SJCRH30 (cell line): ENCODE data around the gene DENND1A. TPM values are rescaled to one million over a fixed set of nuclear protein-coding genes. Genes with fewer than 3 reads are reported as not detected.

Source experiments
- DNase-seq, 2 experiments: peaks; one replicate each; pipeline ENCODE4 v3.0.0-alpha.2; 2015 to 2020
- H3K27ac ChIP-seq: fragments of 250-450 bp; sonication (Bioruptor Pico); 2 replicates; pipeline ENCODE4 v1.5.1; 2020; ENCODE audit warnings: mild to moderate bottlenecking, moderate library complexity
- H3K27me3 ChIP-seq: fragments of 250-450 bp; sonication (Bioruptor Pico); 2 replicates; pipeline ENCODE4 v1.5.1; 2020; ENCODE audit warnings: mild to moderate bottlenecking, moderate library complexity
- H3K36me3 ChIP-seq: fragments of 250-450 bp; sonication (Bioruptor Pico); 2 replicates; pipeline ENCODE4 v1.5.1; 2020; ENCODE audit warnings: mild to moderate bottlenecking, moderate library complexity
- H3K4me1 ChIP-seq: fragments of 250-450 bp; sonication (Bioruptor Pico); 2 replicates; pipeline ENCODE4 v1.5.1; 2020; ENCODE audit warnings: mild to moderate bottlenecking, moderate library complexity
- H3K4me3 ChIP-seq: fragments of 250-450 bp; sonication (Bioruptor Pico); 2 replicates; pipeline ENCODE4 v1.5.1; 2020; ENCODE audit warnings: mild to moderate bottlenecking, moderate library complexity
- H3K9me3 ChIP-seq: fragments of 250-450 bp; sonication (Bioruptor Pico); replicated peaks from 2 replicates; pipeline ENCODE4 v1.5.1; 2020; ENCODE audit warnings: mild to moderate bottlenecking, moderate library complexity
- total RNA-seq: library from RNA; depleted of rRNA; stranded (reverse); fragments of >200 nt; shearing (Covaris generic); gene quantifications from 2 replicates; pipeline ENCODE4 v1.2.3, GENCODE V29; 2014

Gene DENND1A
- total RNA-seq, 1 experiment from 2014 or later = 41.3 TPM

- Histone ChIP-seq H3K4me1 (no peaks in the 10 kb centered on the region), H3K36me3 (no peaks in the 10 kb centered on the region), H3K4me3 (no peak overlapping the region), H3K9me3 (no peaks in the 10 kb centered on the region), H3K27ac (no peak overlapping the region), H3K27me3 (no peaks in the 10 kb centered on the region)
- DNase-seq = no peak
These were observed 446.6 kb downstream of the DENND1A start for GRCh38 chr9:123483191-123483803.

- Histone ChIP-seq H3K36me3 (no peaks in the 10 kb centered on the region), H3K4me1 (no peaks in the 10 kb centered on the region), H3K9me3 (no peaks in the 10 kb centered on the region), H3K4me3 (no peak overlapping the region), H3K27me3 (no peaks in the 10 kb centered on the region), H3K27ac (no peak overlapping the region)
- DNase-seq = no peak
These were observed 447.5 kb downstream of the DENND1A start for GRCh38 chr9:123482295-123482968.

GRCh38 chr9:123481209-123481865, 448.6 kb downstream of the DENND1A start:
- DNase-seq = no peak
- Histone ChIP-seq H3K4me3 (no peak overlapping the region), H3K9me3 (no peaks in the 10 kb centered on the region), H3K4me1 (no peaks in the 10 kb centered on the region), H3K27me3 (no peaks in the 10 kb centered on the region), H3K27ac (no peak overlapping the region), H3K36me3 (no peaks in the 10 kb centered on the region)

GRCh38 chr9:123480791-123481190, 449.1 kb downstream of the DENND1A start:
- no peaks in the 10 kb centered on the region for H3K27me3 ChIP-seq
- no peak overlapping the region for H3K27ac ChIP-seq
- H3K4me3 ChIP-seq = no peak overlapping the region
- DNase-seq = no peak
- no peaks in the 10 kb centered on the region for H3K4me1 ChIP-seq
- H3K9me3 ChIP-seq = no peaks in the 10 kb centered on the region
- no peaks in the 10 kb centered on the region for H3K36me3 ChIP-seq

GRCh38 chr9:123480096-123480495, 449.8 kb downstream of the DENND1A start:
- Histone ChIP-seq H3K4me1 (no peaks in the 10 kb centered on the region), H3K9me3 (no peaks in the 10 kb centered on the region), H3K27ac (no peak overlapping the region), H3K36me3 (no peaks in the 10 kb centered on the region), H3K27me3 (no peaks in the 10 kb centered on the region), H3K4me3 (no peak overlapping the region)
- DNase-seq = no peak

GRCh38 chr9:123478967-123479602, 450.8 kb downstream of the DENND1A start:
- no peak for DNase-seq
- no peak overlapping the region for H3K4me3 ChIP-seq
- H3K27me3 ChIP-seq = no peaks in the 10 kb centered on the region
- H3K36me3 ChIP-seq = no peaks in the 10 kb centered on the region
- H3K4me1 ChIP-seq = no peaks in the 10 kb centered on the region
- no peak overlapping the region for H3K27ac ChIP-seq
- no peaks in the 10 kb centered on the region for H3K9me3 ChIP-seq

- Histone ChIP-seq H3K27me3 (no peaks in the 10 kb centered on the region), H3K36me3 (no peaks in the 10 kb centered on the region), H3K9me3 (no peaks in the 10 kb centered on the region), H3K4me3 (no peak overlapping the region), H3K27ac (no peak overlapping the region), H3K4me1 (no peaks in the 10 kb centered on the region)
- no peak for DNase-seq
These were observed 451.8 kb downstream of the DENND1A start for GRCh38 chr9:123478160-123478559.

- H3K9me3 ChIP-seq = no peaks in the 10 kb centered on the region
- no peaks in the 10 kb centered on the region for H3K4me1 ChIP-seq
- H3K36me3 ChIP-seq = no peaks in the 10 kb centered on the region
- H3K27ac ChIP-seq = no peak overlapping the region
- DNase-seq = no peak
- H3K4me3 ChIP-seq = no peak overlapping the region
- no peaks in the 10 kb centered on the region for H3K27me3 ChIP-seq
These were observed 454.5 kb downstream of the DENND1A start for GRCh38 chr9:123475407-123475806.

- Histone ChIP-seq H3K27ac (no peak overlapping the region), H3K9me3 (no peaks in the 10 kb centered on the region), H3K36me3 (no peaks in the 10 kb centered on the region), H3K4me3 (no peak overlapping the region), H3K4me1 (no peaks in the 10 kb centered on the region), H3K27me3 (no peaks in the 10 kb centered on the region)
- DNase-seq = peak; percentile 19 to 40
These were observed 456.9 kb downstream of the DENND1A start for GRCh38 chr9:123472862-123473614.

GRCh38 chr9:123471843-123472570, 457.9 kb downstream of the DENND1A start:
- DNase-seq = no peak

GRCh38 chr9:123470991-123471770, 458.7 kb downstream of the DENND1A start:
- Histone ChIP-seq H3K27me3 (no peaks in the 10 kb centered on the region), H3K27ac (no peak overlapping the region), H3K9me3 (no peaks in the 10 kb centered on the region), H3K4me3 (no peak overlapping the region), H3K4me1 (no peaks in the 10 kb centered on the region), H3K36me3 (no peaks in the 10 kb centered on the region)
- DNase-seq = no peak

More at GRCh38 chr9:123471843-123472570, 457.9 kb downstream of the DENND1A start:
- Histone ChIP-seq H3K4me3 (no peak overlapping the region), H3K27me3 (no peaks in the 10 kb centered on the region), H3K4me1 (no peaks in the 10 kb centered on the region), H3K9me3 (no peaks in the 10 kb centered on the region), H3K36me3 (no peaks in the 10 kb centered on the region), H3K27ac (no peak overlapping the region)

- Histone ChIP-seq H3K4me3 (no peak overlapping the region), H3K27ac (no peak overlapping the region), H3K4me1 (no peaks in the 10 kb centered on the region), H3K27me3 (no peaks in the 10 kb centered on the region), H3K36me3 (no peaks in the 10 kb centered on the region), H3K9me3 (no peaks in the 10 kb centered on the region)
- no peak for DNase-seq
These were observed 459.7 kb downstream of the DENND1A start for GRCh38 chr9:123470121-123470782.

- Histone ChIP-seq H3K27ac (no peak overlapping the region), H3K4me3 (no peak overlapping the region), H3K27me3 (no peaks in the 10 kb centered on the region), H3K4me1 (no peaks in the 10 kb centered on the region), H3K36me3 (no peaks in the 10 kb centered on the region), H3K9me3 (no peaks in the 10 kb centered on the region)
- no peak for DNase-seq
These were observed 460.6 kb downstream of the DENND1A start for GRCh38 chr9:123469282-123469681.
